HG03060 (cell line): ENCODE measurements around the gene ADARB2.

Experiments used
- ATAC-seq: cut with Tn5 transposase; IDR thresholded peaks from one replicate; pipeline ENCODE4 v1.9.1; 2021; ENCODE audit warnings: low read depth, moderate number of reproducible peaks; ENCODE audit not compliant: unreplicated experiment

The ADARB2 gene

DNA sequence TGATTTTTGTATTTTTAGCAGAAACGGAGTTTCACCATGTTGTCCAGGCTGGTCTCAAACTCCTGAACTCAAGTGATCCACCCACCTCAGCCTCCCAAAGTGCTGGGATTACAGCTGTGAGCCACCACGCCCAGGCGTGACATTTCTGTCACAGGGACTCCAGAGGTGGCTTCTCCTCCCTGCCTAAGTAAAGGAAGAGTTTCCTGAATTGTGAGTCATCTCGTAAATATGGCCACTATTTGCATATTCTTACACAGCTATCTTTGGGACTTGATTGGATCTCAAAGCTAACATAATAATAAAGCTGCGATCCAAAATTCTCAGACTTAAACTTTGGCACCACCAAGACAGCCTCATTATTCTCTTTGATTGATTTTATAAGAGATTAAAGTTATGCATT, 50.1 kb downstream of the ADARB2 start:
- no peak for ATAC-seq

DNA sequence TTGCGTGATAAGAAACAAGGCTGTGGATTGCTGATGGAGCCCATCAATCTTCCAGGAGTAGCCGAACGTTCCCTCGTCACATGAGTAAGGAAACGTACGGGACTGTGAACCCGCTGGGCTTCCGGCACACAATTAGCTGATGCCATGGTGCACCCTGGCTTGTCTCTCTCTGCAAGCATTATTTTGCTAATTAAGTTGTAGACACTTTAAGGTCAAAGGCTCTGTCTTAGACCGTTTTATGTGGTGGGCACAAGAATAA, 50.9 kb downstream of the ADARB2 start:
- no peak for ATAC-seq

DNA sequence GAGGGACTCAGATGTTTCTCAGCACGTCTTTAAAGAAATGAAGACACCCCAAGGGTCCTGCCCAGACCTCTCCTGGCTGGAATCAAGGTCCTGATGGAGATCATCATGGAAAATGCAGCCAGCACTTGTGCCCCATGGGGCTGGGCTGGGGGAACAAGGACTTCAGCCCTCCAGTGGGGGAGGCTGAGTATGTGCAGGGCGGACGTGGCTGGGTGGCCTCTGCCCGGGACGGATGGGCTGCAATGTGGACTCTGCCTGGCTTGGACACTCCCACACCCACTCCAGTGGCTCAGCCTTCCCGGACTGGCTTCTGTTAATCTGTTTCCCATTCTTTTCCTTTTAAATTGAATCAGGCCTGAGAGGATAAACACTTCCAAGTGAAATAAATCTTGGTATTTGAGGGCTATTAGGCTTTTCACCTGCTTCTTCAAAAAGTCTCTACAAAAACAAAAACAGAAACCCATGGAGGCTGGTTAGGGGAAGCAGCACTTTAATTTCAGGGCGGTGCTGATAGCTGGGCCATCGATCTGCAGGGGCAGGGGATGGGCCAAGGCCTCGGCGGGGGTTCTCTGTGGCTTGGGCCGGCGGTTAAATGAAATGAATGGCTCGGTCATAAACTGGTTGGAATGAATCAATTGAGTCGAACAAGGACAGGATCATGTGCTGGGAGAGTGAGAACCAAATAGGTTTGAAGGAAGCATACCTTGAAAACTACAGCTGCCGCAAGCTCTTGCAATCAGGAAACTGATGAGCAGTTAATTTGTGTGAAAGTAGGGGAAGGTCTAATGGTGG, 51.4 kb downstream of the ADARB2 start:
- ATAC-seq = no peak

DNA sequence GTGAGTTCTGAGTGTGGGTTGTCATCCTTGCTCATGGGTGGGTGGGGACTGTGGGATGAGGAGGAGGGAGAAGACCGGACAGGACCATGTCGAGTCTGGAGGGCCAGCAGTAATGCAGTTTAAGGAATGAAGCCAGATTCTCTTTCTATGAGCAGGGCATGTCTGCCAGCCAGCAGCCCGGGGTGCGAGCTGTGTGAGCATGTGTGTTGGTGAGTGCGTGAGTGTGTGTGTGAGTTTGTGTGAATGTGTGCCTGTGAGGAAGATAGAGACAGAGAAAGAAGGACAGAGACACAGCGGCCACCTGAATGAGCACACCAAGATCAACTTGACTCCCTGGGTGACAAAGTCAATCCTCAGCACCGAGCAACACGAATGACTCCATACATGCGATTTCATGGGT, 52.3 kb downstream of the ADARB2 start:
- no peak for ATAC-seq

- no peak for ATAC-seq
Observed at GRCh38 chr10:1683649-1684048, 53.7 kb downstream of the ADARB2 start.

DNA sequence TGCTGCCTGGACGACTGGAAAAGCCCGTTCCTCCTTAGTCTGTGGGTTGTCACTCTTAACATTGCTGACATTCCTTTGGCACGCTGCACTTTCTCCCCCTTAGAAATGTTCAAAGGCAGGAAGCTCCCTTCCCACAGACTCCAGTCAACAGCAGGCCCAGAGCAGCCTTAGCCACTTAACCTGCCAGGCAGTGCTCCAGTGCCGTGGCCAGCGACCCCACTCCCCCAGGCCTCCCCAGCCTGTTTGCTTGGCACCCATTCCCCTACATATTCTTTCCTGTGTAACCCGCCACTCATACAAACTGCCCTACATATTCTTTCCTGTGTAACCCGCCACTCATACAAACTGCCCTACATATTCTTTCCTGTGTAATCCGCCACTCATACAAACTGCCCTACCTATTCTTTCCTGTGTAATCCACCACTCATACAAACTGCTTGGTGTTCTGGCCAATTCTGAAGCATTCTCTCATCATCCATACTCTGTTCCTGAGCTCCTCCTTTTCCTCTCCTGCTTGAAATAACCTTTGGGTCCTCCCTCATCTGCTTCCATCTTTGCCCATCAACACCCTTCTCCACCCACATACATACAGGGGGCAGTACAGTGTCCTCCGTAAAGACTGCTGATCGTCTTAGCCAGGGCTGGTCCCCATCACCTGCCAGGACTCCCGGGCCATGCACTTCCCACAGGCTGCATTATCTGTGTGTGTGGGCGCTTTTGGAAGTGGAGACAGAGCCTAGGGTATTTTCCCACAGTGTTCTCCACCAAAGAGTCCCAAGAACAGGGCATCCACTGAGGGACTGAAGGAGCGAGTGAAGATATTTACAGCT, 57.3 kb downstream of the ADARB2 start:
- ATAC-seq = no peak

DNA sequence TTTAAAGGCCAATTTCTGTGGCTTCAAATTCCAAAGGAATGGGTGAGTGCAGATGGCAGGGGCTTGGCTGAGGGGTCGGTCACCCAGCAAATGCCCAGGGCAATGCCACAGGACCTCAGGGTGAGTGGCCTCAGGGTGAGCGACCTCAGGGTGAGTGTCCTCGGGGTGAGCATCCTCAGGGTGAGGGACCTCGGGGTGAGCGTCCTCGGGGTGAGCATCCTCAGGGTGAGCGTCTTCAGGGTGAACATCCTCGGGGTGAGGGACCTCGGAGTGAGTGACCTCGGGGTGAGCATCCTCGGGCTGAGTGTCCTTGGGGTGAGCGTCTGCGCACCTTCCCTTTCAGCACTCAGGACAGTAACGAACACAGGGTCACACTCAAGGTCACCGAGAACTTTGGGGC, 59.2 kb downstream of the ADARB2 start:
- no peak for ATAC-seq

DNA sequence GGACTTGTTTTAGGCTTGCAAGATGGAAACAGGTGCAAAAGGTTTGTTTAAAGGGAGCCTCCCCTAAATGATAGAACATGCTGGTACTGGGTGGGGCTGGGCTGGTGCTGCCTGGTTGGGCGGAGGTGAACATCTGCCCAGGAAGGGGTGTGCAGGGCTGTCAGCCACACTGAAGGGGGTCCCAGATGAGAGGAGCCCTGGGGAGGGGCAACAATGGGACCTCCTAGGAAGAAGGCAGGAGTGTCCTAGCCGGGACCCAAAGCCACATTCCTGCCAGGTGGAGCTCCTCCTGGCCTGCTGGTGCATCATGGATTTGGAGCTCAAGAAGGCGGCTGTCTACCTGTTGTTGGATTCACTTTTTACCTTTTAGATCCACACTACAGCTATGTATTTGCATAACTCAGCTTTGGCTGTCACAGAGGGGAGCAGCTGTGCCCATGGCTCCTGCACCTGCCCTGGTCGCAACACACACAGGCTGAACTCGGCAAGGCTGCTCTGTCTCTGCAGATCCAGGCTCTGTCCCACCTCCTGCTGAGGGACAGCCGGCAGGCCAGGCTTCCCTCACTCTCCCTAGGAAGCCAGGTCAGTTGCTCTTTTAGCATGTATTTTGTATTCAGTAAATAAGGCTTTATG, 59.9 kb downstream of the ADARB2 start:
- ATAC-seq = no peak

GRCh38 chr10:1674501-1674900, 62.8 kb downstream of the ADARB2 start:
- no peak for ATAC-seq

- no peak for ATAC-seq
Observed at GRCh38 chr10:1673568-1674345, 63.6 kb downstream of the ADARB2 start.

DNA sequence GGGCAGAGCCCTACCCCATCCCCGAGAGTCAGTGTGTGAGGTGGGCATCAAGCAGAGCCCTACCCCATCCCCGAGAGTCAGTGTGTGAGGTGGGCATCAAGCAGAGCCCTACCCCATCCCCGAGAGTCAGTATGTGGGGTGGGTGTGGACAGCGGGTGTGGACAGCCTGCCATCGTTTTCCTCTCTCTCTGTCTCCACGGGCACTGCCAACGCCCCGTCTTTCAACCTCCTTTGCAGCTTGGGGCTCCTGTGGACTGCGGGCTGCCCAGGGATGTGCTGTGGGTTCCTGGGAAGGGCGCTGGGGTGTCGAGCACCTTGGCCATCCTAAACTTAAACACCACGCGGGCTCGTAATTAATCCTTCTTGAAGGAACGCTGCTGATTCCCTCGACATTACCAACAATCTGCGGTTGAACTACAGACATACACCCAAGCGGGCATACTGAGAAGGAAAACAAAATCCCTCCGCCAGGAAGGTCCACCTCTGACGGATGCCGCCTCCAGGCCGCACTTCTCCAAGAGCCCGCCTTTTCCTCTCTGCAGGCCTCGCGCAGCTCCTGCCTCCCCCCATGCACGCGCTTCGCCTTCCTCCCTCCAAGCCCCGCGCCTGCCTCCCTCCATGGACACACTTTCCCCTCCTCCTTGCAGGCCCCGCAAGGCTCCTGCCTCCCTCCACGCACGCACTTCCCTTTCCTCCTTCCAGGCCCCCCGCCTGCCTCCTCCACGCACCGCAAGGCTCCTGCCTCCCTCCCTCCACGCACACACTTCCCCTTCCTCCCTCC, 65.1 kb downstream of the ADARB2 start:
- ATAC-seq = no peak

GRCh38 chr10:1671366-1672000, 65.8 kb downstream of the ADARB2 start:
- no peak for ATAC-seq

- ATAC-seq = no peak
Observed at GRCh38 chr10:1670541-1671365, 66.6 kb downstream of the ADARB2 start.

DNA sequence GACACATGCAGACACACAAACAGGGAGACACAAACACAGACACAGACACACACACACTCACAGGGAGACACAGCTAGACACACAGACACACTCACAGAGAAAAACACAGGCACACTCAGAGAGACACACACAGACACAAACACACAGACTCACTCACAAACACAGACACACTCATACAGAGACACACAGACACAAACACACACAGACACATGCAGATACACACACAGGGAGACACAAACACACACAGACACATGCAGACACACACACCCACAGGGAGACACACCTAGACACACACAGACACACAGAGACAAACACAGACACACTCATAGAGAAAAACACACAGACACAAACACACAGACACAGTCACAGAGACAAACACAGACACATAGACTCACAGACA, 67.9 kb downstream of the ADARB2 start:
- no peak for ATAC-seq

GRCh38 chr10:1668399-1668798, 68.9 kb downstream of the ADARB2 start:
- no peak for ATAC-seq

DNA sequence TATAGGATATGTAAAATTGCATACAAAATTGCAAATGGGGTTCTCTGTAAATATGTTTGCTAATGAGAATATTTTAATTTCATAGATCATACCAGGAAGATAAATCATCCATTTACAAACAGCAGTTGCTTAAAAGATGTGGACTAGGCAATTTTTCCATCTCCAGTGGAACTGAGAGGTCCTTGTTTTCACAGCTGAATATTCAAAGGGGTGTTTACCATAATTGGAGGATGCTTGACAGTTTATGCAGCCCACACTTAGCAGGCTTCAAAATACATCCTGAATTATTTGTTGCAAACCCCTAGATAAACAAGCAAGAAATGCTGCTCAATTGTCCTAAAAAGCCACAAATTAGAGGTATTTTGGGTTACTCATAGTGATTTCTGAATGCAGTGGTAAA, 69.9 kb downstream of the ADARB2 start:
- ATAC-seq = no peak

DNA sequence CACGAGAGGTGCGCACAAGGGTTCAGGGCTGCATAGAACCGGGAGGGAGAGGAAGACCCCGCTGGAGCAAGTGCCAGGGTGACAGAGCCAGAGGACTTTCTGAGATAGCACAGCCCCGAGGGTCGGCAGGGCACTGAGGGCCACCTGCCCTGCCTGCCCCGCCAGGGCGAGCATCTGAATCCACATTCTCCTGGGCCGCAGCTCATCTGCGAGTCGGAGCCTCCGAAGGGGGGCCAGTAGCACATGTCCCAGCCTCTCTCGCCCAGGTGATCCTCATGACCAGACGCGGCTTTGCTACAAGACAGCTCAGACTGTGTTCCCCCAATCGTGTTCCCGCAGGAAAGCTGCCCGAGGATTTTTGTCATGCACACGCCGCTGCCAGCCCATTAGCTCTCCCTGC, 71.2 kb downstream of the ADARB2 start:
- ATAC-seq = no peak

DNA sequence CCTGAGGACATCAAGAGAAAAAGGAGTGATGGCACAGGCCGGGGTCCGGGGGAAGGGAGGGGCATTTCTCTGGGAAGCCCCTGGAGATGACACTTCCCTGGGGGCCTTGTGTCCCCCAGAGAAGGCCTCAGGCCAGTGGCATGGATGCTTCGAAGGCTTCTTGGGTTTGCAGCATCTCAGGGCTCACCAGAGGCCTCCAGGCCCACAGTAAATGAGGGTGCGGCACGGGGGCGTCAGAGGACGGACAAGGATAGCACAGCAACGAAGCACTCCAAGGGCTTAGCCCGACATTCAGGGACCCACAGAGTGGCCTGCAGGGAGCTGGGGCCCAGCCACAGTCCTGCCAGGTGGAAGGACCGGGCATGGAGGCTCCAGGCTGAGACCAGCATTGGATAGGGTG, 71.6 kb downstream of the ADARB2 start:
- ATAC-seq = no peak
